Measurements from ENCODE around the gene IPPK.

DNA sequence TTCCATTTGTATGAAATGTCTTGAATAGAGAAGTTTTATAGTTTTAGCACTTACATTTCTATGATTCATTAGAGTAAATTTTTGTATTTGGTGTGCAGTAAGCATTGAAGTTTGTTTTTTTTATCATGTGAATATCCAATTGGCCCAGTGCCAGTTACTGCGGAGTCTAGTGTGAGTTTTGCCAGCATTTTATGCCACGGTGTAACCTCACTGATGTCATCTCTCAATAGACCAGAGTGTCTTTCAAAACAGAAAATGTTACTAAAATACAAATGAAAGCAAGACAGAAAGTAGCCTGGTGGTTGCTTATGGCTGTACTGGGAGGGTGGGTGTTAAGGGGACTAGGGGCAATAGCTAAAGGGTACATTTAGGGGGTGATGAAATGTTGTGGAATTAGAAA is 62.8 kb downstream of the IPPK start:
- TF ChIP-seq, protein P1, sequence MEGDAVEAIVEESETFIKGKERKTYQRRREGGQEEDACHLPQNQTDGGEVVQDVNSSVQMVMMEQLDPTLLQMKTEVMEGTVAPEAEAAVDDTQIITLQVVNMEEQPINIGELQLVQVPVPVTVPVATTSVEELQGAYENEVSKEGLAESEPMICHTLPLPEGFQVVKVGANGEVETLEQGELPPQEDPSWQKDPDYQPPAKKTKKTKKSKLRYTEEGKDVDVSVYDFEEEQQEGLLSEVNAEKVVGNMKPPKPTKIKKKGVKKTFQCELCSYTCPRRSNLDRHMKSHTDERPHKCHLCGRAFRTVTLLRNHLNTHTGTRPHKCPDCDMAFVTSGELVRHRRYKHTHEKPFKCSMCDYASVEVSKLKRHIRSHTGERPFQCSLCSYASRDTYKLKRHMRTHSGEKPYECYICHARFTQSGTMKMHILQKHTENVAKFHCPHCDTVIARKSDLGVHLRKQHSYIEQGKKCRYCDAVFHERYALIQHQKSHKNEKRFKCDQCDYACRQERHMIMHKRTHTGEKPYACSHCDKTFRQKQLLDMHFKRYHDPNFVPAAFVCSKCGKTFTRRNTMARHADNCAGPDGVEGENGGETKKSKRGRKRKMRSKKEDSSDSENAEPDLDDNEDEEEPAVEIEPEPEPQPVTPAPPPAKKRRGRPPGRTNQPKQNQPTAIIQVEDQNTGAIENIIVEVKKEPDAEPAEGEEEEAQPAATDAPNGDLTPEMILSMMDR (conservative IDR thresholded peaks at IDR 0.05 in 1 of 2, IDR thresholded peaks at IDR 0.05 in 1 of 2; ENCODE audit: extremely low read depth in 1 of 2, insufficient read depth in 1 of 2, low read depth in 1 of 2, low read length in 2 of 2), result no peak
- no peak for TF ChIP-seq EZH2 (IDR thresholded peaks at IDR 0.05; ENCODE audit: borderline replicate concordance, low read length)
